GM19397 (cell line): ENCODE measurements around the gene FBXO34.

Experiments used
- ATAC-seq: cut with Tn5 transposase; IDR thresholded peaks from one replicate; pipeline ENCODE4 v1.9.1; 2021; ENCODE audit warnings: mild to moderate bottlenecking, moderate library complexity; ENCODE audit not compliant: unreplicated experiment

Gene FBXO34

GRCh38 chr14:55271572-55272298 lies 514 bp downstream of the FBXO34 start:
- ATAC-seq, result peak; percentile 38

GRCh38 chr14:55272387-55272786 lies 1.2 kb downstream of the FBXO34 start:
- ATAC-seq, result no peak

GRCh38 chr14:55272922-55273321 lies 1.7 kb downstream of the FBXO34 start:
- no peak for ATAC-seq

- ATAC-seq, result no peak
Measured at GRCh38 chr14:55274146-55274545, 2.9 kb downstream of the FBXO34 start.

GRCh38 chr14:55274751-55275150 lies 3.5 kb downstream of the FBXO34 start:
- ATAC-seq, result no peak

- ATAC-seq, result no peak
Measured at GRCh38 chr14:55276736-55277135, 5.5 kb downstream of the FBXO34 start.

- ATAC-seq, result peak; percentile 82
Measured at GRCh38 chr14:55277972-55278740, 6.9 kb downstream of the FBXO34 start.

GRCh38 chr14:55279384-55279783 lies 8.2 kb downstream of the FBXO34 start:
- ATAC-seq, result no peak

- ATAC-seq, result no peak
Measured at GRCh38 chr14:55281316-55281839, 10.2 kb downstream of the FBXO34 start.

- no peak for ATAC-seq
Measured at GRCh38 chr14:55285048-55285652, 13.9 kb downstream of the FBXO34 start.

GRCh38 chr14:55288439-55288838 lies 17.2 kb downstream of the FBXO34 start:
- ATAC-seq, result no peak

GRCh38 chr14:55291480-55292081 lies 20.4 kb downstream of the FBXO34 start:
- no peak for ATAC-seq

GRCh38 chr14:55294603-55295002 lies 23.4 kb downstream of the FBXO34 start:
- ATAC-seq, result no peak

GRCh38 chr14:55297611-55298499 lies 26.6 kb downstream of the FBXO34 start:
- ATAC-seq, result no peak

- no peak for ATAC-seq
Measured at GRCh38 chr14:55298500-55298822, 27.2 kb downstream of the FBXO34 start.

GRCh38 chr14:55301437-55302121 lies 30.4 kb downstream of the FBXO34 start:
- no peak for ATAC-seq

- ATAC-seq, result no peak
Measured at GRCh38 chr14:55302367-55303124, 31.3 kb downstream of the FBXO34 start.

GRCh38 chr14:55303125-55303499 lies 31.9 kb downstream of the FBXO34 start:
- no peak for ATAC-seq

GRCh38 chr14:55303691-55304145 lies 32.5 kb downstream of the FBXO34 start:
- ATAC-seq, result no peak
